DOHH2 (cell line): ENCODE data around the gene HOXC6.
A peak's percentile ranks its signal among the peaks of the same experiment; 100 is the strongest.

Experiments used
- H3F3A ChIP-seq: fragments of 200-600 bp; sonication (generic), shearing (Covaris generic); 2 replicates; pipeline ENCODE4 v1.6.0; 2016; ENCODE audit warnings: antibody characterized with exemption, mild to moderate bottlenecking; ENCODE audit not compliant: control insufficient read depth, insufficient read depth
- H3K27ac ChIP-seq: fragments of 200-600 bp; sonication (generic); 2 replicates; pipeline ENCODE4 v1.5.1; 2014; ENCODE audit warnings: low read depth, mild to moderate bottlenecking, low read length, moderate library complexity
- H3K27me3 ChIP-seq: fragments of 200-600 bp; sonication (generic); 2 replicates; pipeline ENCODE4 v1.6.1; 2014; ENCODE audit warnings: mild to moderate bottlenecking, low read length, mixed read lengths; ENCODE audit not compliant: control insufficient read depth
- H3K36me3 ChIP-seq: fragments of 200-600 bp; sonication (generic); 2 replicates; pipeline ENCODE4 v1.6.1; 2014; ENCODE audit warnings: mild to moderate bottlenecking, low read length, moderate library complexity, mixed read lengths; ENCODE audit not compliant: control insufficient read depth
- H3K4me1 ChIP-seq: fragments of 200-600 bp; sonication (generic); 2 replicates; pipeline ENCODE4 v1.6.1; 2014; ENCODE audit warnings: mild to moderate bottlenecking, low read length, mixed read lengths; ENCODE audit not compliant: control insufficient read depth
- H3K4me2 ChIP-seq: fragments of 200-600 bp; sonication (generic); 2 replicates; pipeline ENCODE4 v1.6.0; 2014; ENCODE audit warnings: mild to moderate bottlenecking, low read length, moderate library complexity
- H3K4me3 ChIP-seq: fragments of 200-600 bp; sonication (generic); 2 replicates; pipeline ENCODE4 v1.5.1; 2014; ENCODE audit warnings: mild to moderate bottlenecking, low read length, mixed read lengths
- H3K79me2 ChIP-seq: fragments of 200-600 bp; sonication (generic); 2 replicates; pipeline ENCODE4 v1.6.1; 2014; ENCODE audit warnings: mild to moderate bottlenecking, low read length, mixed read lengths; ENCODE audit not compliant: control insufficient read depth
- H3K9me2 ChIP-seq: fragments of 200-600 bp; sonication (generic); replicated peaks from 2 replicates; pipeline ENCODE4 v1.6.1; 2014; ENCODE audit warnings: mild to moderate bottlenecking, low read length, mixed read lengths; ENCODE audit not compliant: control insufficient read depth
- H3K9me3 ChIP-seq: fragments of 200-600 bp; sonication (generic); 2 replicates; pipeline ENCODE4 v1.6.1; 2014; ENCODE audit warnings: antibody characterized with exemption, low read length, mixed read lengths; ENCODE audit not compliant: control insufficient read depth, insufficient read depth
- H4K20me1 ChIP-seq: fragments of 200-600 bp; sonication (generic); 2 replicates; pipeline ENCODE4 v1.6.0; 2014; ENCODE audit warnings: low read depth, mild to moderate bottlenecking, antibody characterized with exemption, low read length, moderate library complexity; ENCODE audit not compliant: control insufficient read depth, insufficient read depth
- EZH2phosphoT487 ChIP-seq: fragments of 200-600 bp; sonication (generic); IDR thresholded peaks from 2 replicates; pipeline ENCODE4 v1.6.1; 2017; ENCODE audit warnings: borderline replicate concordance, mild to moderate bottlenecking, antibody characterized with exemption, low read length, moderate library complexity, mixed read lengths
- TF ChIP-seq, protein P1 (sequence below): fragments of 200-600 bp; sonication (generic); IDR thresholded peaks from one replicate; pipeline ENCODE4 v1.5.1; 2014; ENCODE audit warnings: antibody characterized with exemption, mild to moderate bottlenecking, low read depth, low read length; ENCODE audit not compliant: poor library complexity, severe bottlenecking

Gene HOXC6

DNA sequence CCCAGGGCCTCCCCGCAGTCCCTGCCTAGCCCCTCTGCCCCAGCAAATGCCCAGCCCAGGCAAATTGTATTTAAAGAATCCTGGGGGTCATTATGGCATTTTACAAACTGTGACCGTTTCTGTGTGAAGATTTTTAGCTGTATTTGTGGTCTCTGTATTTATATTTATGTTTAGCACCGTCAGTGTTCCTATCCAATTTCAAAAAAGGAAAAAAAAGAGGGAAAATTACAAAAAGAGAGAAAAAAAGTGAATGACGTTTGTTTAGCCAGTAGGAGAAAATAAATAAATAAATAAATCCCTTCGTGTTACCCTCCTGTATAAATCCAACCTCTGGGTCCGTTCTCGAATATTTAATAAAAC, 2.2 kb downstream of the HOXC6 start:
- Histone ChIP-seq H3K27ac (no peak overlapping the region), H3K27me3 (peaks cover 76% of the 10 kb centered on the region), H3K4me1 (peaks cover 28% of the 10 kb centered on the region), H3K4me2 (no peak overlapping the region), H4K20me1 (no peaks in the 10 kb centered on the region), H3K36me3 (no peaks in the 10 kb centered on the region), H3K79me2 (no peaks in the 10 kb centered on the region), H3K9me2 (no peaks in the 10 kb centered on the region), H3K9me3 (no peaks in the 10 kb centered on the region), H3K4me3 (no peak overlapping the region), H3F3A (no peaks in the 10 kb centered on the region)
- TF ChIP-seq, protein P1, sequence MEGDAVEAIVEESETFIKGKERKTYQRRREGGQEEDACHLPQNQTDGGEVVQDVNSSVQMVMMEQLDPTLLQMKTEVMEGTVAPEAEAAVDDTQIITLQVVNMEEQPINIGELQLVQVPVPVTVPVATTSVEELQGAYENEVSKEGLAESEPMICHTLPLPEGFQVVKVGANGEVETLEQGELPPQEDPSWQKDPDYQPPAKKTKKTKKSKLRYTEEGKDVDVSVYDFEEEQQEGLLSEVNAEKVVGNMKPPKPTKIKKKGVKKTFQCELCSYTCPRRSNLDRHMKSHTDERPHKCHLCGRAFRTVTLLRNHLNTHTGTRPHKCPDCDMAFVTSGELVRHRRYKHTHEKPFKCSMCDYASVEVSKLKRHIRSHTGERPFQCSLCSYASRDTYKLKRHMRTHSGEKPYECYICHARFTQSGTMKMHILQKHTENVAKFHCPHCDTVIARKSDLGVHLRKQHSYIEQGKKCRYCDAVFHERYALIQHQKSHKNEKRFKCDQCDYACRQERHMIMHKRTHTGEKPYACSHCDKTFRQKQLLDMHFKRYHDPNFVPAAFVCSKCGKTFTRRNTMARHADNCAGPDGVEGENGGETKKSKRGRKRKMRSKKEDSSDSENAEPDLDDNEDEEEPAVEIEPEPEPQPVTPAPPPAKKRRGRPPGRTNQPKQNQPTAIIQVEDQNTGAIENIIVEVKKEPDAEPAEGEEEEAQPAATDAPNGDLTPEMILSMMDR = no peak
- no peak for TF ChIP-seq EZH2phosphoT487

DNA sequence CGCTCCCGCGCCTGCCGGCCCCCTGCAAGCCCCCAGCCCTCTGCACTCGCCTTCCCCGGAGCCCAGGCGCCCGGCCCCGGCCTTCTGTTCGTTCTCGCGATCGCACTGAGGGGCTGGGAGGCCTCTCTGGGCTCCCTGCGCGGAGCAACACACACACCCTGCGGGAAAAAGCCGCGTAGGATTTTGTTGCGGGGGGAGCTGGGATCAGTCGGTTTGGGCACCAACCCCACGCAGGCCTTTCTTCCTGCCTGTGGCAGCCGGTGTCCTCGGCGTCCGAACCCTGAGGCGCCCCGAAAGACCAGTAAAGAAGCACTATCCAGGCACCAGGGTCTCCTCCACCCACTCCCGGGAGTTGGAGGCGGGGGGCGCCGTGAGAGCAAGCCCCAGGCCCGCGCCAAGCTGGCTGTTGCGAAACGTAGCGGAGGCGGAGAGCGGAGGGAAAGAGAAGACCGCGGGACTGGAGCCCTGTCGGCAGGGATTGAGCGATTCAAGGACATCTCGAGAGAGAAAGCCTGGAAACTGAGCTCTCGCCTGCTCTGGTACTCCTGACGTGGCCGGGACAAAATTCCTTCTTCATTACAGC, 2.7 kb downstream of the HOXC6 start:
- TF ChIP-seq EZH2phosphoT487 = peak; percentile 66; the same call in 1 of the 2 replicates
- TF ChIP-seq, protein P1 = no peak
- no peaks in the 10 kb centered on the region for H3K9me3 ChIP-seq
- no peaks in the 10 kb centered on the region for H3F3A ChIP-seq
- H3K36me3 ChIP-seq = no peaks in the 10 kb centered on the region
- no peak overlapping the region for H3K27ac ChIP-seq
- H3K27me3 ChIP-seq = peaks cover 70% of the 10 kb centered on the region
- no peaks in the 10 kb centered on the region for H3K79me2 ChIP-seq
- H4K20me1 ChIP-seq = no peaks in the 10 kb centered on the region
- no peaks in the 10 kb centered on the region for H3K9me2 ChIP-seq
- no peak overlapping the region for H3K4me2 ChIP-seq
- H3K4me1 ChIP-seq = peaks cover 23% of the 10 kb centered on the region
- H3K4me3 ChIP-seq = no peak overlapping the region

DNA sequence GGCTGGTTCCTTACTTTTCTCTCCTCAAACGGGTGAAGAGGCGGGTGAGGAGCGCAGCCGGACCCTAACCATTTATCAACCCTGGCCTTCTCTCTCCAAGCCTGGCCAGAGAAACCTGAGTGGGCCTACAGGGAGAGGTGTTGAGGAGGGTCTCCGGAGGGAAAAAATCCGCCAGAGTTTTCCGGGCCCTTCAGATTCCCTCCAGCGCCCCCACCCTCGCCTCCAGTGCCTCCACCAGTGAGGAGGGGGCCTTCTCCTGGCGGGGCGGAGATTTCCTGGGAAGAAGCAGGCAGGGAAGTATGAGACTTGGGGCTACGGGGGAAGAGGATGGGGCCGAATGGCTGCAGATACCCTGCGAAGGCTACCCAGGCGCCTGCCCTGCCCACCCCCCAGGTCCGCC, 3.2 kb downstream of the HOXC6 start:
- Histone ChIP-seq H3K4me3 (no peak overlapping the region), H3K36me3 (no peaks in the 10 kb centered on the region), H3K9me3 (no peaks in the 10 kb centered on the region), H3K27ac (no peak overlapping the region), H3K79me2 (no peaks in the 10 kb centered on the region), H3K4me2 (no peak overlapping the region), H3K9me2 (no peaks in the 10 kb centered on the region), H3F3A (no peaks in the 10 kb centered on the region), H3K4me1 (peaks cover 25% of the 10 kb centered on the region), H4K20me1 (no peaks in the 10 kb centered on the region), H3K27me3 (peaks cover 65% of the 10 kb centered on the region)
- TF ChIP-seq, protein P1 = no peak
- no peak for TF ChIP-seq EZH2phosphoT487

DNA sequence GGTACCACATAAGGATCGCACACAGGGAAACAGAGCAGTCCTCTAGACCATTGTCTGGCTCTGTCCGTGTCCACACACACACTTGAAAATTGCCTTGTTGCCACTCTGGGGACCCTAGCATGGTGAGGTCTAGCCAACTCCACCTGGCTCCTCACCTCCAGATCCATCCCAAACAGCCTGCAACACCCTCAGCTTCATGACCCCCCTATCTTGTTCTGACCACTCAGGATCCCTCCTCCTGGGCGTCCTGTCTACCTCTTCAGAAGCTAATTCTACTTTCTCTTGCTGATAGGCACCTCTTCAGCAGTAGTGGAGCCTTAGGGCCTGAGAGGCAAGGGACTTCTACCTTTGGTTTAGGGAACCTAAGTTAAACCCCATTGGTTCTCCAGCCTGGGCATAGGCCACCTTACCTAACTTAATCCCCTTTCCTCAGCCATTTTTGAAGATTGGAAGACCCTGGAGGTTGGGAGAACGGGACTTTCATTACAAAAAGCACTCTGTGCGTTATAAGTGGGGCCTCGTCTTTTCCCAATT, 3.9 kb downstream of the HOXC6 start:
- peak overlapping the region; percentile 58; the same call in 1 of the 2 replicates for H3K4me2 ChIP-seq
- no peaks in the 10 kb centered on the region for H3K9me3 ChIP-seq
- no peak overlapping the region for H3K27ac ChIP-seq
- peaks cover 64% of the 10 kb centered on the region for H3K27me3 ChIP-seq
- H3K79me2 ChIP-seq = no peaks in the 10 kb centered on the region
- H3K36me3 ChIP-seq = no peaks in the 10 kb centered on the region
- no peak overlapping the region for H3K4me3 ChIP-seq
- peaks cover 27% of the 10 kb centered on the region for H3K4me1 ChIP-seq
- no peaks in the 10 kb centered on the region for H3F3A ChIP-seq
- H3K9me2 ChIP-seq = no peaks in the 10 kb centered on the region
- no peaks in the 10 kb centered on the region for H4K20me1 ChIP-seq
- TF ChIP-seq, protein P1 = no peak
- TF ChIP-seq EZH2phosphoT487 = no peak
